Measurements from ENCODE around the gene POM121.
"Not testable (repeated sequence)": the region's sequence is repeated elsewhere in the genome, so short reads cannot be mapped to it uniquely, and the experiment has no call there.

POM121 gene

GRCh38 chr7:72924733-72925545 is at the start of gene POM121:
Gene POM121 (plus strand): TSS chr7:72925095. CDS start chr7:72925122, 27 bp downstream.
- no peak for FAIRE-seq
- TF ChIP-seq, protein P1, sequence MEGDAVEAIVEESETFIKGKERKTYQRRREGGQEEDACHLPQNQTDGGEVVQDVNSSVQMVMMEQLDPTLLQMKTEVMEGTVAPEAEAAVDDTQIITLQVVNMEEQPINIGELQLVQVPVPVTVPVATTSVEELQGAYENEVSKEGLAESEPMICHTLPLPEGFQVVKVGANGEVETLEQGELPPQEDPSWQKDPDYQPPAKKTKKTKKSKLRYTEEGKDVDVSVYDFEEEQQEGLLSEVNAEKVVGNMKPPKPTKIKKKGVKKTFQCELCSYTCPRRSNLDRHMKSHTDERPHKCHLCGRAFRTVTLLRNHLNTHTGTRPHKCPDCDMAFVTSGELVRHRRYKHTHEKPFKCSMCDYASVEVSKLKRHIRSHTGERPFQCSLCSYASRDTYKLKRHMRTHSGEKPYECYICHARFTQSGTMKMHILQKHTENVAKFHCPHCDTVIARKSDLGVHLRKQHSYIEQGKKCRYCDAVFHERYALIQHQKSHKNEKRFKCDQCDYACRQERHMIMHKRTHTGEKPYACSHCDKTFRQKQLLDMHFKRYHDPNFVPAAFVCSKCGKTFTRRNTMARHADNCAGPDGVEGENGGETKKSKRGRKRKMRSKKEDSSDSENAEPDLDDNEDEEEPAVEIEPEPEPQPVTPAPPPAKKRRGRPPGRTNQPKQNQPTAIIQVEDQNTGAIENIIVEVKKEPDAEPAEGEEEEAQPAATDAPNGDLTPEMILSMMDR (IDR thresholded peaks at IDR 0.05; ENCODE audit: insufficient read depth, missing control alignments), result no peak
- peak; percentile 70 for DNase-seq (ENCODE audit: insufficient read length, low spot score)

DNA sequence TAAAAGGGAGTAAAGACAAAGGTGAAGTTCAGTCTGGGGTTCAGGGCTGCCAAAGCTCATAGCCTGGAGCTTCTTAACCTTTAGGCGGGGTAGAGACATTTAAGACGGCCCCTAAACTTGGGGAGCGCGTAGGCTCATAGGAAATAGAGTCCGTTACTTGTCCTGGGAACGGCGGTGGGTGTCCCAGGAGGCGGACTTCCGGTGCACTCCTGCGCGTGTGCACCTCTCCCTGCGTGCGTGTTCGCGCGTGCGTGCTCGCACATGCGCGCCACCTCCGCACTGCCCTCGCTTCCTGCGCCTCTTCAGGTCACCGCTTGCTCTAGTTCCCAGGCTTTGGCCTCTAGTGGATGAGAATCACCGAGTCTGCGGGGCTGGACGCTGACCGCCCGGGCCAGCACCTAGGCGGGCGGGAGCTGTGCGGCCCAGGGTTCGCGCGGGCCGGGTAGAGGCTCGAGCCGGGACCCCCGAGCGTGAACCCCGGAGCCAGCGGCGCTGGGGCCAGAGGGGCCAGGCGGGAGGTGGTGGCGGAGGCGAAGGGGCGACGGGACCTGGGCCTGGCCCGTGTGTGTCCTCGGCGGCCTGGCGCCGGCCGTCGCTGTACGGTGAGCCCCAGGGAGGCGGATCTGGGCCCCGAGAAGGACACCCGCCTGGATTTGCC is 45.7 kb upstream of the POM121 start:
- not testable (repeated sequence) for FAIRE-seq
- DNase-seq (ENCODE audit: insufficient read length, low spot score), result peak; percentile 20

- DNase-seq (ENCODE audit: insufficient read length, low spot score); FAIRE-seq: not testable (repeated sequence)
Measured at GRCh38 chr7:72879737-72880215, 45.1 kb upstream of the POM121 start.

DNA sequence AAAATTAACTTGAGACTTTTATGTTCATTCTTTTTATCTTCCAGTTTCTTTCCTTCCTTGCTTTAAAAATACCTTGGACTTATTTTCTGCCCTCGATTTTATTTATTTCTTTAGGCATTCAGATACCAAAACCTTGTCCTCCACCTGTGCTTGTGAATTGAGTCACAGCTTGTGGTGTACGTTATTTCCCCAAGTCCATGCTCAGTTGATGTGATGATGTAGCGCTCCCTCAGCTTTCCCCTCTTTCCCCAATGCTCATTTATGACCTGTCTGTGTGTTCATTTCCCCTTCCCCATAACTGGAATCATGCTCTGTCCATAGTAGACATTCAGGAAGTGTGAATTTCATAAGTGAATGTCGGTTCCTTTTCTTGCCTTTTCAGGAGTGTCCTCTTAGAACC is 33.1 kb upstream of the POM121 start:
- not testable (repeated sequence) for DNase-seq (ENCODE audit: insufficient read length, low spot score); FAIRE-seq

DNA sequence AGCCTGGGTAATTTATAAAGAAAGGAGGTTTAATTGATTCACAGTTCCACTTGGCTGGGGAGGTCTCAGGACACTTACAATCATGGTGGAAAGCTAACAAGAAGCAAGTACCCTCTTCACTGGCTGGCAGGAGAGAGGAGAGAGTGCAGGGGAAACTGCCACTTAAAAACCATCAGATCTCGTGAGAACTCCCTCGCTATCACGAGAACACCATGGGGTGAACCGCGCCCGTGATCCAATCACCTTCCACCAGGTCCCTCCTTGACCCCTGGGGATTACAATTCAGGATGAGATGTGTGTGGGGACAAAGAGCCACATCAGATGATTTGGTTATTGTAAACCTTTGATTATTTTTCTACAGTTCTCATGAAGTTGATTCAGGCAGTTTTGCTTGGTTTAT is 20.2 kb upstream of the POM121 start:
- FAIRE-seq; DNase-seq (ENCODE audit: insufficient read length, low spot score): not testable (repeated sequence)

DNA sequence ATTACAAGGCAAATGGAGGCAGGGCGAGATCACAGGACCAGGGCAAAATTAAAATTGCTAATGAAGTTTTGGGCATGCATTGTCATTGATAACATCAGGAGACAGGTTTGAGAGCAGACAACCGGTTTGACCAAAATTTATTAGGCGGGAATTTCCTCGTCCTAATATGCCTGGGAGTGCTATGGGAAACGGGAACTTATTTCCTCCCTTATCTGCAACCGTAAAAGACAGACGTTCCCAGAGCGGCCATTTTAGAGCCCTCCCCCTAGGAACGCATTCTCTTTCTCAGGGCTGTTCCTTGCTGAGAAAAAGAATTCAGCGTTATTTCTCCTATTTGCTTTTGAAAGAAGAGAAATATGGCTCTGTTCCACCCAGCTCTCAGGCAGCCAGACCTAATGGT is 16.5 kb upstream of the POM121 start:
- not testable (repeated sequence) for DNase-seq (ENCODE audit: insufficient read length, low spot score); FAIRE-seq

DNA sequence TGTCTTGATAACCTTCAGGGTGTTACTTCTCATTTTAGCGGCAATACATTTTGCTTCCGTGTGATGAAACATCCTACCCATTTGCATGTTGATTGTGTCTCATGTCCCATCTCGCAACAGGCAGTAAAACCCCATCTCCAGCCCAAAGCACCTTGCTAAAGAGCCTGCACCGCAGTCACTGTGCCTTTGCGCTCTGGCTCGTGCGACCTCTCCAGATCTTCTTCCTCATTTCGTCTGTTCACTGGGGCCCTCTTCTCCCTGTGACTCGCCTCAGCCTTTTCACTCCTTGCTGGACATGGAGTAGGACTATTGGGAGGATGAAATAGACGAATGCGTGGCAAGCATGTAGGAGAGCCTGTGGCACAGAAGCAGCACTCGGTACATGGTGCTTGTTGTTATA is 13.5 kb upstream of the POM121 start:
- FAIRE-seq; DNase-seq (ENCODE audit: insufficient read length, low spot score): not testable (repeated sequence)

DNA sequence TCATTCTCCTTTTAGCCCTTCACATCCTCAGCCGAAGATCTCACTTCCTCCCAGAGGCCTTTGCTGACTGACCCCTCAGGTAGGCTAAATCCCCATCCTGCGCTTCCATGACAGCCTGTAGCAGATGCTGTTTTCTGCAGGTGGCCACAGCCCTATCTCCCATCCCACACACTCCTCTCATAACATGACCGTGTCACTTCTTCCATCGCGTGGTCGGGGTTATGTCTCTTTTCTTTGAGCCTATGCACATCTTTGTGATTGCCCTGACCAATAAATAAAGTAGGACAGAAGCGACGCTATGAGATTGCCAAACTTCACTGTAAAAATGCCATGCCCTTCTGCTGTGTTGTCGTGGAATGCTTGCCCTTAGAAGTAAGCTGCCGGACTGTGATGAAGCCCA is 11.1 kb upstream of the POM121 start:
- not testable (repeated sequence) for FAIRE-seq; DNase-seq (ENCODE audit: insufficient read length, low spot score)

- TF ChIP-seq, protein P1 (IDR thresholded peaks at IDR 0.05; ENCODE audit: insufficient read depth, missing control alignments), result peak; percentile 59
- FAIRE-seq, result not testable (repeated sequence)
Measured at GRCh38 chr7:72914756-72915525, 10.0 kb upstream of the POM121 start.

GRCh38 chr7:72919256-72919775 is 5.6 kb upstream of the POM121 start:
- no peak for DNase-seq (ENCODE audit: insufficient read length, low spot score)
- TF ChIP-seq, protein P1 (IDR thresholded peaks at IDR 0.05; ENCODE audit: insufficient read depth, missing control alignments), result no peak
- no peak for FAIRE-seq

More at GRCh38 chr7:72914756-72915525, 10.0 kb upstream of the POM121 start:
- DNase-seq (ENCODE audit: insufficient read length, low spot score), result not testable (repeated sequence)

Data from D721Med (cell line).